HG03520 (cell line): Measurements from ENCODE around the gene MAP4K5.
"Not testable (repeated sequence)": the region's sequence is repeated elsewhere in the genome, so short reads cannot be mapped to it uniquely, and the experiment has no call there.

Experiments used
- ATAC-seq: cut with Tn5 transposase; IDR thresholded peaks from one replicate; pipeline ENCODE4 v1.9.1; 2021; ENCODE audit warnings: mild to moderate bottlenecking, moderate library complexity; ENCODE audit not compliant: unreplicated experiment

MAP4K5 gene

DNA sequence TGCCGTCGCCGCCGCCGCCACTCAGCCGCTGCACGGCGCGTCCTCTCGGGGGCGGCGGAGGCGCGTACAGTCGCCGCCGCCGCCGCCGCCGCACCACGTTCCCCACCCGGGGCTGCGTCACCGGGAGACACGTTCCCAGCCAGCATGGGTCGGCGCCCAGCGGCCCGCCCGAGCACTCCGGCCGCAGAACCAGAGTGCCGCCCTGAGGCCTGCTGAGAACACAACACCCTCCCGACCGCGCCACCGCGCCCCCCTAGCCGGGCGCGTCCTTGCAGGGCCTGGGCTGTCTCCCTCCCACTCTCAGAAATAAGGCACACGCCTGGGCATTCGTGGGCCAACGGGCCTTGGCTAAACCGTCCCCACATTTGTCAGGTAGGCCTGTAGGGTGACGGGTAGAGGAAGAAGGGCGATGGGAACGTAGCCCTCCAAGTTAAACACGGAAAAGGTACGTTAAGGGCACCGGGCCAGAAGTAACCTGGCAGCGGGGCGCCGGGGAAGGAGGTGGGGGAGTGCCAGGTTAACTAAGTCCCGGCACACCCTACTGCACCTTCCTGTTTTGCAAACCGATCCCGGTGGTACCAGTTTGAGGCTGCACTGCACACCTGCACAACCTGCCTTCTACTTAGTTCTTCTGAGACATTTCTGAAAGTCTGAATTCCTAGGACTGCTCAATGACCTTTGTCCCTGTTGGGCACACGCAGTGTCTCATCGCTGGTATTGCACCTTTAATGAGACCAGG is at the start of gene MAP4K5:
Gene MAP4K5, minus strand, starts transcription at position 68 of the 739 bp plus-strand sequence. CDS start 520 bp downstream, outside the sequence.
- peak; percentile 91 for ATAC-seq

DNA sequence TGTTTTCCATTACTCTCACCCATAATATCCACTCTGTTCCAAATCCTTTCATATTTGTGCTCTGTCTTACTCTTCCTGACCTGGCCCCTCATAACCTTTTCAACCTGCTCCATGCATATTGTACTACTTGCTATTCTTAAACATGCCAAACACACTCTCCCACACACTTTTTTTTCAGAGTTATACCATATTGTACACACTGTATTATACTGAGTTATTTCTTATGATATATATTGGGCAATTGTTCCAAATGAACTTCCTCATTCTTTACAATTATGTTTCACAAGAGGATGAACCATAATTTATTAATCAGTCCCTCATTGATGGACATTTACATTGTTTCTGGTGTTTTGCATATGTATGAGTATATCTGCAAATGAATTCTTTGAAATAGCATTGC is 46.1 kb upstream of the MAP4K5 start:
- ATAC-seq, result no peak

DNA sequence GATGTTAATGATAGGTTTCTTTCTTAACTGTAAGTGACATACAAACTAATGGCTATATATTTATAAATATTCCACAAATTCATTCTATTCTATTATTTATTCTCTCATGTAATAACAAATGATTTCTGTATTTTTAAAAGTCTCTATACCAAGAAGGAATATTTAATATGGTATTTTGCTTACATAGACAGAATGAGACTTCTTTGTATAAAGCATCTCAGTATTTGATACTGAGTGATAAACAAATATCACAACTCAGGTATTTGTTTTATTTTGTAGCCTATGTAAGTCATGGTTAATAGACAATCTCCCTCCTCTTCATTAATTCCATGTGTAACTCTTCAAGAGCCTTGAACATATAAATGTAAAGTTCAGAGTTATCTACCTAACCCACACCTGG is 45.6 kb upstream of the MAP4K5 start:
- ATAC-seq, result no peak

DNA sequence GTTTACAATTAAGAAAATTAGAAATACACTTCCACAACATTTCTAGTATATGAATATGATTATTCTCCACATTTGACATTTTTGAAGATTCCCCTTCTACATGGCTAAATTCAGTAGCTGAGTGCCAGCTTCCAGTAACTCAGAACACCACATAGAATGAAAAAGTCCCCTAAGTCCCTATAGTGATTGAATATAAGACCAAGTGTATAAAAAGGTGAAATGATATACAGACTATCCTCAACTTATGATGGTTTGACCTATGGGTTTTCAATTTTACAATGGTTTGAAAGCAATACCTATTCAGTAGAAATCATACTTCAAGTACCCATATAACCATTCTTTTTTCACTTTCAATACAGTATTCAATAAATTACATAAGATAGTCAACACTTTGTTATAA is 43.4 kb upstream of the MAP4K5 start:
- ATAC-seq, result no peak

DNA sequence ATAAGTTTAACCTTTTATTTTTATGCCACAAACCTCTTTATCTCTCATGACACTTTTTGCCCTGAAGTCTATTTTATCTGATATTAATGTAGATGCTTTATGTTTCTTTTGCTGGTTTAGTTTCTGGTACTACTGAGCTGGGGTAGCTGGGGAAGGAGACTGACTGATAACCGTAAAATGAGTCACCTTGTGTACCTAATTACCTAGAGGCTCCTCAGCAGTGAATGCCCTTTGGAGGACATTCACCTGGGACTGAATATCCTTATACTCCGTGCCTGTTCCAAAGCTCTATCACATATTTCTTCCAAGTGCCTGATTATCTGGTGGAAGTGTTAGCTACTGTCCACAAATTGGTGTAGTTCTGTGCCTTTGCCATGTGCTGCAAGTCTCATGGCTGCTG is 41.5 kb upstream of the MAP4K5 start:
- ATAC-seq, result no peak

DNA sequence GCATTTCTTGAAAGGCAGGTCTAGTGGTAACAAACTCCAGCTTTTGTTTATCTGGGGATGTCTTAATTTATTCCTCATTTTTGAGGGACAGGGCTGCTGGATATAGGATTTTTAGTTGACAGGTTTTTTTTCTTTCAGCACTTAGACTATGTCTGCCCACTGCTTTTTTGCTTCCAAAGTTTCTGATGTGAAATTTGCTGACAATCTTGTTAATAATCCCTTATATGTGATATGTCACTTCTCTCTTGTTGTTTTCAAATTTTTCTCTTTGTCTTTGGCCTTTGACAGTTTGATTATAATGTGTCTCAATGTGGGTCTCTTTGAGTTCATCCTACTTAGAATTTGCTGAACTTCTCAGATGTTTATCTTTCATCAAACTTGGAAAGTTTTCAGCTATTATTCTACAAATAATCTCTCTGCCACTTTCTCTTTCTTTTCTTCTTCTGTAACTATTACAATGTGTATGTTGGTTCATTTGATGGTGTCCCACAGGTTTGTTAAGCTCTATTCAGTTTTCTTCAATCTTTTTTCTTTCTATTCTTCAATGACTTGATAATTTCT is 37.4 kb upstream of the MAP4K5 start:
- ATAC-seq, result no peak

DNA sequence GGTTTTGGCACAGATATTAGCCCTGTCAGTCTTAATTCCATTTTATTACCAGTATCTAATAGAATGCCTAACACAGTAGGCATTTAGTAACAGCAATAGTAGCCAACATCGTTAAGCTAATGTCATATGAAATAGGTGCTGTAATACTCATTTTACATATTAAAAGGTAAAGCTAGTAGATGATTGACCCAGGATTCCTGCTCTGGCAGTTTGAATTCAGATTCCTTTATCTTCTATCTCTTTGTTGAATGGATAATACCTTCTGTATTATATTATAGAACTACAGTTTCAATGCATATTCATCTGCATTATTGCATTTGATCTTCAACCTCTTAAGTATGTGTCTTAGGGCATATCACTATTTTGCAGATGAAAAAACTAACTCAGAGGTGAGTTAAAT is 30.5 kb upstream of the MAP4K5 start:
- no peak for ATAC-seq

DNA sequence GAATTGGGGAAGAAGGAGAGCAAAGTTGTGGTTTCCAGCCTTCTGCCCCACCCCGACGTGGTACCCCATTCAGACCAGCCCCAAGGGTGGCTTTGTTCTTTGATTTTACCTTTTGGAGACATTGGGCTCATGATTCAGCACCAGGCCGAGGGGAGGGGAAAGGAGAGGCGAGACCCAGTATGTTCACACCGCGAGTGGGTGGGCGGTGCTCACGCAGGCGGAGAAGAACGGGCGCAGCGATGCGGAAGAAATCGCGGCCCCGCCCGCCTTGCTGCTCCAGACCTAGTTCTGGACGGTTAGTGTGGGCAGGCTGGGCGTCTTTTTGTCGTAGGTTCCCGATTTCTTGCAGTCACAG is 28.5 kb upstream of the MAP4K5 start:
- no peak for ATAC-seq

DNA sequence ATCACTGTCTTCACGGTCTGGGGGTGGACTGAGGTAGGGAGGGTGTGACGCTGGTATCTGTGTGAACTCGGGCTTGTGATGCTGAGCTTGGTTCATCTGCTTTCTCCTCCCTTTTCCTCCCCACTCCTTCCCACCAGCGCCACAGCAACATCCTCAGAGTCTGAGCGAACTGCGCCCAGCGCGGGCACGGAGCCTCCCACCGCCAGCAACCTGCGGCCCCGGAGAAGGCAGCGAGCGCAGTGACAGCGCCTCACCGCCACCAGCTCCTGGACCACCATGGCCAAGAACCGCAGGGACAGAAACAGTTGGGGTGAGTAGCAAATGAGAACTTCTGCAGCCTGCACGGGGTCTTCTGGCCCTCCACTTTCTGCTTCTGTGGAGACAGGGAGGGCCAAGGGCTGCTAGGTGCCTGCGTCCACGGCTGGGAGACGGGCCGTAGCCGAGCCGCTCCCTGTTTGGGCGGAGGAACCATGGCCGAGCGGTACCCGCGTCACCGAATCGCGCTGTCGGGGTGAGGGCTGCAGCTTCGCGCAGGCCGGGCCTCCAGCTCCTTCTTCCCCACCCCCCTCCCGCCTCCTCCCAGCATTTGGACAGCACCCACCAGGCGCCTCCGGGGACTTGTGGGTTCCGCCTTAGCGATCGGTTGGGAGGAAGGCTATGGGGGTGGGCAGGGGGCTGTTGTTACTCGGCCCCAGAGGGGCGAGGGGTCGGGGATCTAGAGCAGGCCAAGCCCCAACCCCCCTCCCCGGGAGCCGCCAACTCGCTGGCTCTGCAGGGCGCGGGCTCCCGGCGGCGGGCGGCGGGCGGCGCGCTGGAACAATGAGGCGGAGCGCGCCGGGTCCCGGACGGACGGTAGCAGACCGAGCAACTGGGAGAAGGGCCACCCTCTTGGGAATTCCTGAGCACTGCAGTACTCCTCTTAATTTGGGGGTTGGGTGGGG is 27.9 kb upstream of the MAP4K5 start, which contains the start of gene ATL1:
Gene ATL1, plus strand, starts transcription at position 156 of the 941 bp plus-strand sequence. Its CDS starts 121 bp downstream, at position 277.
- ATAC-seq, result no peak

DNA sequence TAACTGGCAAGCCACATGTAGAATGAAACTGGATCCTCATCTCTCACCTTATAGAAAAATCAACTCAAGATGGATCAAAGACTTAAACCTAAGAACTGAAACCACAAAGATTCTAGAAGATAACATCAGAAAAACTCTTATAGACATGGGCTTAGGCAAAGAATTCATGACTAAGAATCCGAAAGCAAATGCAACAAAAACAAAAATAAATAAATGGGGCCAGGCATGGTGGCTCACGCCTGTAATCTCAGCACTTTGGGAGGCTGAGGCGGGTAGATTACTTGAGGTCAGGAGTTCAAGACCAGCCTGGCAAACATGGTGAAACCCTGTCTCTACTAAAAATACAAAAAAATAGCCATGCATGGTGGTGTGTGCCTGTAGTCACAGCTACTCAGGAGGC is 20.4 kb upstream of the MAP4K5 start:
- ATAC-seq, result not testable (repeated sequence)

DNA sequence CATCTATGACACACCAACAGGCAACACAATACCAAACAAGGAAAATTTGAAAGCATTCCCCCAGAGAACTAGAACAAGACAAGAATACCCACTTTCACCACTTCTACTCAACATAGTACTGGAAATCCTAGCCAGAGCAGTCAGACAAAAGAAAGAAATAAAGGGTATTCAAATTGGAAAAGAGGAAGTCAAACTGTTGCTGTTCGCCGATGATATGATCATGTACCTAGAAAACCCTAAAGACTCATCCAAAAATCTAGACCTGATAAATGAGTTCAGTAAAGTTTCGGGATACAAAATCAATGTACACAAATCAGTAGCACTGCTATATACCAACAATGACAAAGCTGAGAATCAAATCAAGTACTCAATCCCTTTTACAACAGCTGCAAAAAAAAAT is 19.5 kb upstream of the MAP4K5 start:
- ATAC-seq, result no peak

DNA sequence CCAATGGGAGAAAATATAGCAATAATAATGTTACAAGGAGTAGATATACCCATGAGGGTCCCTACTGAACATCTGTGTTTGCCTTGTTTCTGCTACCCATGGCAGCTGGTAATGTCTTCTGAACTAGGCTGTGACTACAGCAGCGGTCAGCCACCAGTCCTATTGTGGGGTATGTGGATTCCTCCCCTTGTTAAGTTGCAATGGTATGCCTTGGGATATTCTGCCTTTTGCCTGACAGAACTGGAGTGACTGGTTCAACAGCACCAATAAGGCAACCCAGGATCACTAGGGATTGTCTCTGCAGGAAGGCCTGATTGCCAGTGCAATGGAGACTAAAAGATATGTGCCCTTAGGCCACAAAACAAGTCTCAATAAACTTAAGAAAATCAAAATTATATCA is 17.9 kb upstream of the MAP4K5 start:
- no peak for ATAC-seq

DNA sequence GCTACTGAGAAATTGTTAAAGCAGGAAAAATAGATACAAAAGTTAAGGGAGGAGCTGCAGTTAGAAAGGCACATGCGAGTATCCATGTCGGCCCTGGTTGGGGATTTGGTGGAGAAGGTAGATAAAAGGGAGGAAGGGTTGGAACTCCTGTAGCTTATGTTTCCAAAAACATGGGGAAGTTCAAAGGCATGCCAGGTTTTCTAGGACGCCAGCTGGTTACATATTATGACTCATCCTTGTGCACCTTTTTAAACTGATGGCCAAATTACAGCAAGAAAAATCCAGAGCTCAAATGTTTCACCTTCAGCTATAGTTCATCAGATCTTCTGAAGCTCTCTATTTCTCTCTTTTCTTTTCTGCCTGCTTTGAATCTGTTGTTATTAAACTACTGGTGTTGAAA is 13.2 kb upstream of the MAP4K5 start:
- no peak for ATAC-seq

DNA sequence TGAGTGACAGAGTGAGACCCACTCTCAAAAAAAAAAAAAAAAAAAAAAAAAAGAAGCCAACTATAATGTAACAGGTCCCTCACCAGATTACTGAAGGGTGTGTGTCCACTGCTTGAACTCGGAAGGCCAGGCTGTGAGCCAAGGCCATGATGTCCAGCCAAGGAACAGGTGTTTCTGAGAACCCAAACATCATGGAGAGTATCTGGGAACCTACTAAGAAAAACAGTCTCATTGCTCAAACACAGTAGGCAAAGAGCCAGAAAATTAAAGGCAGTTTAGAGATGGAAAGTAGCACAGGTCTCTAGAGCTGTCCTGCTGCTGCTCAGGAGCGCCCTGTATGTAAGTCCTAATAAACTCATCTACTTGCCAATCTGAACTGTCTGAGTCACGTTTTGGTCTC is 12.5 kb upstream of the MAP4K5 start:
- ATAC-seq, result no peak

DNA sequence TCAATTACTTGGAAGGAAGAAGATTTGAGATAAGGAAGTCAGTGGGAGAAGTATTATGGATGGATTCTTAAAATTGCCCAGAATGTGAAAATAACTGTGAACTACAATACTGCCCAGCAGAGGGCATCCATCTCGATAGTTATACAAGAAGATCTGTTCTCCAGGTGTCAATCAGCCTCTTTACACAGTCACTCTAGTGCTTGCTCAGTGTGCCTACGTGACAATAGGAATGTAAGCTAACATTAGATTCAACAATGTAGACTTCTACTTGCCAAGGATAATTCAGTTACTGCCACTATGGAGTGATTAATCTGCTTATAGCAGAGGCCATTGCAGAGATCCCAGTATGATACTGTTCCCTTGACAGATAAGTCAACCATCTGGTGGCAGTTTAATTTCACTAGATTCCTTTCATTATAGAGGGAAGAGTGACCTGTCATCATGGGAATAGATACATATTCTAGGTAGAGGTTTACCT is 10.6 kb upstream of the MAP4K5 start:
- ATAC-seq, result no peak

DNA sequence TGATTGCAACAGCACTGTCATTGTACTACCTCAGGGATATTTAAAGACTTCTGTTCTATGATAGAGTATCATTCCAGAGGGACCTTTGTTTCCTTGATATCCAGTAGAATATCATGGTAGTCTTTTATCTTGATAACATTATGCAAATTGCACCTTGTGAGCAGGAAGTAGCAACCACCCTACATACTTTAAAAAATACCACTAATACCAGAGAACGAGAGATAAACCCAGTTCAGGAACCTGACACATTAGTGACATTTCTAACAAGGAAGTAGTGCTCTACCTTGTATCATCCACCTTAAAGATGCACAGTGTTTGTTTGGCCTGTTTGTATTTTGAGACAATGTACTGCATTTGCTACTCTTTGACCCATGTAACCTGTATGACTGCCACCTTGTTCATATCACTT is 8.8 kb upstream of the MAP4K5 start:
- no peak for ATAC-seq

DNA sequence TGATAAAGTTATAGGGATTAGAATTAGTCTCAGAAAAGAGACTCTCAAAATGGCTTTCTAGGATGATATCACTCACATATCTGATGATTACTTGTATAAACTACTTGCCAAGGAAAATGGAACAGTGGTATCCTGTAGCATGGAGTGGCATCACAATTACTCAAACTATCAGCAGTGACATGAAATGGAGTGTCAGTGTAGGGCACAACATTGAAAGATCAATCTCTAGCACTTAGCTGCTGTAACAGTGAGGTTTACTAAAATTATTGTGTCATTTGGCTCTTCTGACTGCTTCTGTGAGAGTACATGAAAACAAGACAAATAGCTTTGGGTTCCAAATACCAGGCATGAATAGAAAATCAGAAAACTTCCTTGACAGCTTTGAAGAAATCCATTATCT is 6.7 kb upstream of the MAP4K5 start:
- no peak for ATAC-seq

DNA sequence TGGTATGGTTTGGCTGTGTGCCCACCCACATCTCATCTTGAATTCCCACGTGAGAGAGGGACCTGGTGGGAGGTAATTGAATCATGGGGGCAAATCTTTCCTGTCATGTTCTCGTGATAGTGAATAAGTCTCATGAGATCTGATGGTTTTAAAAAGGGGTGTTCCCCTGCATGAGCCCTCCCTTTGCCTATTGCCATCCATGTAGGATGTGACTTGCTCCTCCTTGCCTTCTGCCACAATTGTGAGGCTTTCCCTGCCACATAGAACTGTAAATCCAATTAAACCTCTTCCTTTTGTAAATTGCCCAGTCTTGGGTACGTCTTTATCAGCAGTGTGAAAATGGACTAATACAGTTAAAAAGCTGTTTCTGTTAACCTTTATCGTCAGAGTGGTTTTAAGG is 5.7 kb upstream of the MAP4K5 start:
- ATAC-seq, result not testable (repeated sequence)

DNA sequence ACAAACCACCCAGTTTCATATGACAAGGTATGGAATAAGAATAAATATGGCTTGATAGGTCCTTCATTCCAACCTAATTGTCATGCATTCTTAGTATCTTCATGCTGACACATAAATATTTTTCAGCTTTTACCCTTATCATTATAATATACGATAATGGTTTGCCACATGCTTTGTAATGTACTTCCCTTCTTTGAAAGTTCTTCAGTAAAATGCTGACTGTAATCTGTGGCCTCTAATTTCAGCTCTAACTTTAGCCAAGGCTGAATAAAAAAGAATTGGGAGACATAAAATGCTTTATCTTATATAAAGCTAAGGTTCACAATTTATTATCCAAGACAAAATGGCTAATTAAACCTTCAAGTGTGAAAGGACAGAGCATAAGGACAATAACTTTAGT is 2.6 kb upstream of the MAP4K5 start:
- no peak for ATAC-seq

DNA sequence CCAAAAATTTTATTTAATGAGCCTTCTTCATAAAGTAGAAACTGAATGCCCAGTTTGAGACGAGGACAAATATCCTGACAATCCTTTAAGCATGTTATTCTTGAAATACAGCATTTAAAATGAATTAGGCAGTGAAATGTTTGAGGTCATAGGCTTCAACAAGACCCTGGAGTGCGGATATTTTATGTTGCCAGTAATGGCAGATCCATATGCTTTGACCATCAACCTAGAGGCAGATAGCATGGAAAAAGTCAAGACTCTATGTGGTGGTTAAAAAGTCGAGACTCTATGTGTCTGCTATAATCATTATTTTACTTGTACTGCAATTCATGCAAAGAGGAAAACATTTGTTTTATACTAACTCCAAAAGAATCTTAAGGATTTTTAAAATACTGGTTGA is 2.0 kb upstream of the MAP4K5 start:
- ATAC-seq, result no peak

DNA sequence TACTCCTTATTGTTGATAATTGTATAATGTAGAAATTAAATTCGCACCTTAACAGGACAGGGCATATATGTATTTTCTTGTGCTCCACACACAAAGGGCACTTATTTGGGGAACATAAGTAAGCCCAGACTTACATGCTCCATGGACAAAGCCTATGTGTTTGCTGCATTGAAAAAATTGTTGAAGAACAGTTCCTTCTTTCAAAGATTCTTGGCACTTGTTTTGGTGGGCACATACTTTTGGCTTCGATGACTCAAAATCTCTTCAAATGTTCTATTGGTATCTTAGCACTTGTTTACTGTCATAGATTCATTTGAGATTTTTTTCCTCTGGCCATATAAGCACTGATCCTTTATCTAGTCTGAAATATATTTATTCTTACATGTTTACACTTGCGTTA is 1.4 kb upstream of the MAP4K5 start:
- no peak for ATAC-seq
